B cell (primary cell): ENCODE measurements around the gene PLEKHG4B.

Experiments used
- CTCF ChIP-seq: fragments of 200-600 bp; IDR thresholded peaks from one replicate; pipeline ENCODE4 v1.8.0; 2022; ENCODE audit warnings: antibody characterized with exemption, mild to moderate bottlenecking
- EZH2 ChIP-seq: IDR thresholded peaks from 2 replicates; pipeline ENCODE4 v1.6.1; 2012; ENCODE audit warnings: borderline replicate concordance, low read depth, mild to moderate bottlenecking, moderate library complexity, low read length; ENCODE audit not compliant: insufficient read depth, poor library complexity, severe bottlenecking

- TF ChIP-seq CTCF (no peak), EZH2 (no peak)
These were observed 36.9 kb upstream of the PLEKHG4B start for GRCh38 chr5:54876-55569.
